Measurements from ENCODE around the gene USP49.

USP49 gene

DNA sequence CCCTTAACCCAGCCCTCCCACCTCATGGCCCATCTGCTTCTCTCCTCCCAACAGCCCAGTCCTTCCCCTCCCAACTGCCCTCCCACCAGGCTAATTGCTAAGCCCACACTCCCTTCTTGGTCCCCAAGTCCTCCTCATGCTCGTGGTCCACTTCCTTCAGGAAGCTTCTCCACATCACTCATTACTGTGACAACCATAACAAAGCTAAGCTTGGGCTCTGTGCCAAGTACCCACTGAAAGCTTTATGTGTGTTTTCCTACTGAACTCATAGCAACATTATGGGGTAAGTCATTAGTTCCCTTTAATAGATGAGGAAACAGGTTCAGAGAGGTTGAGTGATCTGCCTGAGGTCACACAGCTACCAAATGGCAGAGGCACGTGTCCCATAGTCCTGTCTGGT lies 131.7 kb downstream of the USP49 start:
- H3K4me3 Mint-ChIP-seq: no peak overlapping the region
- no peak for ATAC-seq (ENCODE audit: low read depth)

DNA sequence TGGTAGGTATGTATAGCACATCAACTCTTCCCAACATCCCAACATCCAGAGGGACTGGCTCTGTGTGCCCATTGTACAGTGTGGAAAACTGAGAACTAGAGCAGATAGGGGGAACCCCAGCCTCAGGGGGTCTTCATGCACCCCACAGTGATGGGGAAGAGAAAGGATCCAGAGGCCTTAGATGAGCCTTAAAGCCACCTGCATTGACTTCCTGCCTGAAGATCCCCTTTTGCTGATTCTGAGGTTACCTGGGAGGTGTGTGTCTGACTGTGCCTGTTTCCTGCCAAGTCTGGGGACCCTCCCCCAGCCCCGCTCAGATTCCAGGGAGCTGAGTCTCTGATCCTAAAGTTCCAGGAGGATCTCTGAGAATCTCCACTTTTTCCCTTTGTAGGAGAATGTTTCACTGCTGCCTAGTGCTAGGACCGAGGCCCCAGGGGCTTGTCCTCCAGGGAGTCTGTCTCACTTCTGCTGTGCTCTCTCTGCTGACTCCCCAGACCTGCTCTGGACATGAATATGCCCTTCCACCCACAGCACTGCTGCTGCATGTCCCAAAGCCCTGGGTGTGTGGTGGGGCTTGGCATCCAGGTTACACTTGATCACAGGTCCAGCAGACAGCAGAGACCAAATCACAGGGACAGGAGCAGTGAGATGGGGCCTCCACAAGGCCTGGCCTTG lies 135.1 kb downstream of the USP49 start:
- Mint-ChIP-seq H3K27me3 (peaks cover 4% of the 10 kb centered on the region), H3K36me3 (no peaks in the 10 kb centered on the region), H3K4me1 (no peaks in the 10 kb centered on the region), H3K4me3 (no peak overlapping the region), H3K27ac (no peak overlapping the region), H3K9me3 (no peaks in the 10 kb centered on the region)
- no peak for DNase-seq (ENCODE audit: low spot score in 2 of 2)
- no peak for ATAC-seq (ENCODE audit: low read depth)

More for the DNA sequence above, 131.7 kb downstream of the USP49 start:
- Mint-ChIP-seq H3K27me3 (peaks cover 4% of the 10 kb centered on the region), H3K4me1 (no peaks in the 10 kb centered on the region), H3K27ac (no peak overlapping the region), H3K36me3 (no peaks in the 10 kb centered on the region), H3K9me3 (no peaks in the 10 kb centered on the region)
- DNase-seq (ENCODE audit: low spot score in 2 of 2): no peak

DNA sequence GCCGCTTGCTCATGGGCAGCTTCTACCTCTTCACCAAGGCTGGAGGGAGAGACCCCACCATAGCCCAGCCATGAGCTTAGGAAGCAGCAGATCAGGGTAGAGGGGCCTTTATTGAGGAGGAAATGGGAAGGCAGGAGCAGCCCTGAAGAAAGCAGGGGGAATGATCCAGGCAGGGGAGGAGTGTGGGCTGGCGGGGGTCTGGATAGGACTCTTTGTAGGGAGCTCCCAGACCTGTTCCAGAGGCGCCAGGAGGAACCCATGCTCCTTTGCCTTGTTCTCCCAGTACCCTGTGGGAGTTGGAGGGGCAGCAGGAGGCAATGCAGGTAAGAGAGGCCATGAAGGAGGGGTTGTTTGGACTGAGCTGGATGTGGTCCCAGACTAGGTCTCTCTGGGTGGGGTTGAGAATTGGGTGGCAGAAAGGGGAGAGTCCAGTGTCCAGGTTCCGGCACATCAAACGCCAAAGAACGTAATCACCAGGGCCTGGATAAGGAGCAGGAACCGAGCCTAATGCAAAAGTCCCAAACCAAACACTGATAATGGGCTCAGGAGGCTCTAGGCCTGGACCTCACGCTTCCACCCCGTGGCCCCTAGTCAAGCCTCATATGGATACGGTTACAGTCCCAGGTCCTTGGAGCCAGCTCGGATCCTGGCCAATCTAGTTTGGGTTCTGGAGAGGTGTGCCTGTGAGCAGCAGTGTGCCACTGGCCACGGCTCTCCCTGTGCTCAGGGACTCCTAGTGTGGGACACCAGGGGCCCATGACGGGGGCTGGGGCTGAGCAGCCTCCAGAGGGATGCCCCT lies 135.9 kb downstream of the USP49 start:
- ATAC-seq (ENCODE audit: low read depth): no peak
- no peak for DNase-seq (ENCODE audit: low spot score in 2 of 2)
- Mint-ChIP-seq H3K9me3 (no peaks in the 10 kb centered on the region), H3K27ac (no peak overlapping the region), H3K27me3 (peaks cover 7% of the 10 kb centered on the region), H3K36me3 (no peaks in the 10 kb centered on the region), H3K4me1 (no peaks in the 10 kb centered on the region), H3K4me3 (no peak overlapping the region)

DNA sequence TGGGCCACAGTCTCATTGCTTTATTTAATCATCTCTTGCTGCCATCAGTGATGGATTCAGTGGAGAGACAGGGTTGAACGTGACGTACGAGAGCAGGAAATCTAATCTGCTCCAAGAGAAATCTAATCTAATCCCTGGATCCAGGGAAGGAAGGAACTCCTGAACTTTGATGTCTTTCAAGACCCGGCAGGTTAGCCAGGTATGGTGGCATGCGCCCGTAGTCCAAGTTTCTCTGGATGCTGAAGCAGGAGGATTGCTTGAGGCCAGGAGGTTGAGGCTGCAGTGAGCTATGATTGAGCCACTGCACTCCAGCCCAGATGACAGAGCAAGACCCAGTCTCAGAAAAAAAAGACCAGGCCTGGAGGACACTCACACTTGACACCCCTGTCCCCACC lies 136.5 kb downstream of the USP49 start:
- Mint-ChIP-seq H3K27ac (no peak overlapping the region), H3K36me3 (no peaks in the 10 kb centered on the region), H3K4me3 (no peak overlapping the region), H3K4me1 (no peaks in the 10 kb centered on the region), H3K27me3 (peaks cover 8% of the 10 kb centered on the region), H3K9me3 (no peaks in the 10 kb centered on the region)
- ATAC-seq (ENCODE audit: low read depth) (no peak), DNase-seq (ENCODE audit: low spot score in 2 of 2) (no peak)

DNA sequence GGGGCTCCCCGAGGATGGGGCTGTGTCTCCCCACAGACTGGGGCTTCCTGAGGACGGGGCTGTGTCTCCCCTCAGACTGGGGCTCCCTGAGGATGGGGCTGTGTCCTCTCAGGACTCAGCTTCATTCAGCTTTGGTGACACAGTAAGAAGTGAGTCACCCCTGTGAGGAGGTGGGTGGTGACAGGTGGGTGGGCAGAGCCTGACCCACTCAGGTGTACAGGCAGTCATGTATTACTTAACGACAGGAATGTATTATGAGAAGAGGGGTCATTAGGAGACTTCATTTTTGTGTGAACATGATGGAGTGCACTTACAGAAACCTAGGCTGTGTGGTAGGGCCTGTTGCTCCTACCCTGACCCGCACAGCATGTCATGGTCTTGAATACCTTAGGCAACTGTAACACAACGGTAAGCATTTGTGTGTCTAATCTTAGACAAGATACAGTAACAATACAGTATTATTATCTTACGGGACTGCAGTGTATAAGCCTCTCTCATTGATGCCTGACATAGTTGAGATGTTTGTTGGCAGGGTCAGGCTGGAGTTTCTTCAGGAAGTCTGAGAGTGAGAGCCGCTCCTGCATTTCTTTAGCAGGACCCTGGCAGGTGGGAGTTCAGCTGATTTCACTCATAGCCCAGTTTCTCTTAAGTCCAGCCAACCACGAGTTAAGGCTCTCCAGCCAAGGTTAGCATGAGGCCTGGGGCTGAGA lies 137.1 kb downstream of the USP49 start:
- ATAC-seq (ENCODE audit: low read depth): no peak
- no peak overlapping the region for H3K27ac Mint-ChIP-seq

DNA sequence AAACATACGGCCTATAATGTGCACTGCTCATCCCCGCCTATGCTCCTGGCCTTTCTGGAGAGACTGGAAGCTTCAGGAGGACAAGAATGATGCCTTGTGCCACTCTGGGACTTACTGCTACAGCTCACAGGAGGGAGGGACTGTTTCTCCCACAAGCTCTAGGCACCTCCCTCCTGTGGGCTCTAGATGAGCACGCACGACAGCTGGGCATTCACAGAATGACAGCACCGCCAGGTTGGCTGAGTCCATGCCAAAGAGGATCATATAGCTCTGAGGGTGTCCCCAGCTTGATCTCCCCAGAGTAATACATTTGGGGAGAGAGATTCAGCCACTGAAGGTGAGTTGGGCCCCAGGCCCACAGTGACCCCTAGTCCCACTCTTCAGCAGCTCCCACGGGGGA lies 137.9 kb downstream of the USP49 start:
- H3K4me1 Mint-ChIP-seq: no peaks in the 10 kb centered on the region
- H3K4me3 Mint-ChIP-seq: no peak overlapping the region
- H3K27ac Mint-ChIP-seq: no peak overlapping the region
- peaks cover 9% of the 10 kb centered on the region for H3K27me3 Mint-ChIP-seq
- no peaks in the 10 kb centered on the region for H3K36me3 Mint-ChIP-seq
- no peaks in the 10 kb centered on the region for H3K9me3 Mint-ChIP-seq
- ATAC-seq (ENCODE audit: low read depth): no peak
- no peak for DNase-seq (ENCODE audit: low spot score in 2 of 2)

More for the DNA sequence above, 137.1 kb downstream of the USP49 start:
- Mint-ChIP-seq H3K27me3 (peaks cover 9% of the 10 kb centered on the region), H3K36me3 (no peaks in the 10 kb centered on the region), H3K4me1 (no peaks in the 10 kb centered on the region), H3K4me3 (no peak overlapping the region), H3K9me3 (no peaks in the 10 kb centered on the region)
- no peak for DNase-seq (ENCODE audit: low spot score in 2 of 2)

DNA sequence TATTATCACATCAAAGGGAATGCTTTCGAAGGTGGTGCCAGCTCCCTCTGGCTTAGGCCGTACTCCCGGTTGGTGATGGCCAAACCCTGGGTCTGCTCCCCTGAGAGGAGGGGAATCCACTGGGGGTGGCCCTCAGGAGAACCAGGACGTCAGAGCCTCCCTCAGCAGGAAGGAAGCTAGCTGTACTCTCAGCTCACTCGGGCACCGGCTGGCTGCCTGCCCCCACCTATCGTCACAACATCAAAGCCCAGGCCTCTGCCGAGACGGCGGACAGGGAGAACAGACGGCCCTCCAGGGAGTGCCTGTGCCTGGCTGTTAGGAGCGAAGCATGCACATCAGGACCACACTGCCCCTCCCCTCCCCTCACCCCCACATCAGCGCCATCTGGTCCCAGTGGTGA lies 138.8 kb downstream of the USP49 start:
- H3K4me3 Mint-ChIP-seq: no peak overlapping the region
- DNase-seq (ENCODE audit: low spot score in 2 of 2): no peak
- no peaks in the 10 kb centered on the region for H3K4me1 Mint-ChIP-seq
- H3K9me3 Mint-ChIP-seq: no peaks in the 10 kb centered on the region
- no peak for ATAC-seq (ENCODE audit: low read depth)
- no peak overlapping the region for H3K27ac Mint-ChIP-seq
- peaks cover 10% of the 10 kb centered on the region for H3K27me3 Mint-ChIP-seq
- H3K36me3 Mint-ChIP-seq: no peaks in the 10 kb centered on the region

DNA sequence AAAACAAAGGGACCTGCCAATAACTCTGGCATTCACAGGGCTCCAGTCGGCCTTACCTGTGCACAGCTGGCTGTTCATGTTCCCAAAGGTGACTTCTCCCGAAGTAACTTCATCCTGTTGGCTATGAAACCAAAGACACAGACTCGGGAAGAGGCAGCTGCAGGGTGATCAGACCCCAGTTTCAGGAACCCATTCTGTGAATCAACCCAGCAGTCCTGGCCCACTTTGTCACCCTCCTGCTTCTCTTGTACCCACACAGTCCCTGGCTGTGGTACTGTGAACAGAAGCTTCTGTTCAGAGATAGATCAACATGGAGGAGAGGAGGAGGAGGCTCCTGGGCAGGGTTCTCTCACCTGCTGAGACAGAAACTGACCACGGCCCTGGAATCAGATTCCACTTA lies 139.3 kb downstream of the USP49 start:
- DNase-seq (ENCODE audit: low spot score in 2 of 2): no peak
- H3K36me3 Mint-ChIP-seq: no peaks in the 10 kb centered on the region
- peaks cover 8% of the 10 kb centered on the region for H3K27me3 Mint-ChIP-seq
- H3K27ac Mint-ChIP-seq: no peak overlapping the region
- no peak overlapping the region for H3K4me3 Mint-ChIP-seq
- no peaks in the 10 kb centered on the region for H3K9me3 Mint-ChIP-seq
- no peaks in the 10 kb centered on the region for H3K4me1 Mint-ChIP-seq
- no peak for ATAC-seq (ENCODE audit: low read depth)

DNA sequence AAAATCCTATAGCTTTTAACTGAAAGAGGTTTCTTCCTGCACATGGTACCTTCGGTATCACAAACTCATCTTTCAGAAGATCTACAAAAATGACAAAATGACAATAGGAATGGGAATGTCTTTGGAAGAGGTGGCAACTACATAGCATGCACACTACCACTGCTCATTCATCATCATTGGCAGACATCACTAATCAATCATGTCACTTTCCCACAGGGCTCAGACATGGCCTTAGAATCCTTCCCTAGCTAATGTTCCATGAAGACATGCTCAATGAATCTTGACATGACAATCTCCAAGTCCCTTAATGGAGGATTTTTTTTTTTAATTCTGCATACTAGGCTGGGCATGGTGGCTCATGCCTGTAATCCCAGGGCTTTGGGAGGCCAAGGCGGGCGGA lies 144.8 kb downstream of the USP49 start:
- Mint-ChIP-seq H3K27ac (no peak overlapping the region), H3K9me3 (no peaks in the 10 kb centered on the region), H3K4me3 (no peak overlapping the region), H3K36me3 (no peaks in the 10 kb centered on the region), H3K4me1 (no peaks in the 10 kb centered on the region), H3K27me3 (peaks cover 10% of the 10 kb centered on the region)
- DNase-seq (ENCODE audit: low spot score in 2 of 2): no peak
- no peak for ATAC-seq (ENCODE audit: low read depth)

DNA sequence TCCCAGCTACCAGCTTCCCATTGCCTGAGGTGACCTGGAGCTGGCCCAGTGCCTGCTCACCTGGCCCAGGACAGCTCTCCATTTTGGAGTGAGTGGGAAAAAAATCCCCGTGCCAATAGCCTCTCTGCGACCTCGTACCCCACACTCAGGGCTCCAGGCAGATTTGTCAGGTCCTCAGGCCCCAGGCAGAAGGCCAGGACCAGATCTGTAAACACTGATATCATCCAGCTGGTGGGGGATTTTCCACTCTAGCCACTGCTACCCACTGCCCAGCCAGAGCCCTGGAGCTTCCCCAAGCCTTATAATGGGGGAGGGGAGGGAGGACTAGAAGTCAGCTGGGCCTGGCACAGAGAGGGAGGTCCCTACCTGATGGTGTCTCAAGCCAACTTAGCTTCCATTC lies 146.6 kb downstream of the USP49 start:
- no peak overlapping the region for H3K4me3 Mint-ChIP-seq
- no peak for DNase-seq (ENCODE audit: low spot score in 2 of 2)
- no peak for ATAC-seq (ENCODE audit: low read depth)
- H3K27ac Mint-ChIP-seq: no peak overlapping the region
- no peaks in the 10 kb centered on the region for H3K9me3 Mint-ChIP-seq
- H3K4me1 Mint-ChIP-seq: peaks cover 3% of the 10 kb centered on the region
- H3K36me3 Mint-ChIP-seq: no peaks in the 10 kb centered on the region
- peaks cover 9% of the 10 kb centered on the region for H3K27me3 Mint-ChIP-seq

DNA sequence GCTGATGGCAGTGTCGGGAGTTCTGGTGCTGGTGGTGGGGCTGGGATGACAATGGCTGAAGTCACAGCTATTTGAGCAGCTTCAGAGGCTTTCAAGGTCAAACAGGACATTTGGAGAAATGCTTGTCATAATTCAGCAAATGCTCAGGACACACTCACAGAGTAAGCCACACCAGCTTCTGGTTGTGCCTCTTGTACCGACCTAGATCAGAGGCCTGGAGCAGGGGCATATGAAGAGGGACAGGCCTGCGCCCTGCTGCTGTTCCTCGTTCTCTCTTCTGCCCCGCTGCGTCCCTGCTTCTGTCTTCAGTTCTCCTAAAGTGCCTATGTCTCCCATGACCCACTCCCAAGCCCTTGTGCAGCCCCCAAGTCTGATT lies 147.1 kb downstream of the USP49 start:
- Mint-ChIP-seq H3K27ac (no peak overlapping the region), H3K4me3 (no peak overlapping the region), H3K9me3 (no peaks in the 10 kb centered on the region), H3K27me3 (peaks cover 8% of the 10 kb centered on the region), H3K36me3 (no peaks in the 10 kb centered on the region), H3K4me1 (peaks cover 3% of the 10 kb centered on the region)
- ATAC-seq (ENCODE audit: low read depth): no peak
- DNase-seq (ENCODE audit: low spot score in 2 of 2): no peak

DNA sequence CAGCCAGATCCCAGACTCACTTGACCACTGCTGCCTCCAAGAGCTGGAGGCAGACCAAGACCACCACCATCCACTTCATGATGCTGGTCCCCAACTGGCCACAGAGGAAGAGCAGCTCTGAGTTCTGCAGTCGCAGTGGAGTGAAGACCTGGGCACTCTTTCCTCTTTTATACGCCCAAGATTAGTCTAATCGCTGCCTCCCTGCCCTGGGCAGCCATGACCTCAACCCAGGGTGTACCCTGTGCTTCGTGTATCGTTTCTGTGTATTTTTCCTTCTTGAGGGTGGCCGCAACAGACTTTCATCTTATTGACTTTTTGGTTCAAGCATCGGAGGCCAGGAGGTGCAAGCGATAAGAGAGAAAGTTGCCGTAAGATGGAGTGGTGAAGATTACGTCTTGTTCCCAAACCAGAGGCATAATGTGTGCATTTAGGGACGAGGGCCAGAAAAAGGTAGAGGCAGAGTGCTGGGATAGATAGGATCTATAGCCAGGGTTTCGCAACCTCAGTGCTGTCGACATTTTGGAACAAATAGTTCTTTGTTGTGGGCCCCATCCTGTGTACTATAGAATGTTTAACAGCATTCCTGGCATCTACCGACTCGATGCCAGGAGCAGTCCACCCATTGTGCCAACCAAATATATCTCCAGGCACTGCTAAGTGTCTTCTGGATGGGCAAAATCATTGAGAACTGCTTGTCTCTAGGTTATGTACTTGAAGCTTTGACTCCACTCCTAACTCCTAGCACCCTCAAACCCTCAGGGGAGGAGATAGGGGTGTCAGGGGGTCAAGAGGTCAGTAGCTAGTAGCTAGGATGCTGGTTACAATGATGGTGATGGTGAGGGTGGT lies 147.7 kb downstream of the USP49 start, which contains the start of gene PGC:
Gene PGC (minus strand): TSS at position 142 of the 846 bp plus-strand sequence. CDS start 63 bp downstream, at position 79.
- Mint-ChIP-seq H3K4me3 (no peak within 1 kb of the TSS), H3K27me3 (peaks cover 7% of the 10 kb centered on the region), H3K9me3 (no peaks in the 10 kb centered on the region), H3K36me3 (no peaks in the 10 kb centered on the region), H3K4me1 (peaks cover 3% of the 10 kb centered on the region), H3K27ac (no peak within 1 kb of the TSS)
- no peak for ATAC-seq (ENCODE audit: low read depth)
- DNase-seq (ENCODE audit: low spot score in 2 of 2): no peak

DNA sequence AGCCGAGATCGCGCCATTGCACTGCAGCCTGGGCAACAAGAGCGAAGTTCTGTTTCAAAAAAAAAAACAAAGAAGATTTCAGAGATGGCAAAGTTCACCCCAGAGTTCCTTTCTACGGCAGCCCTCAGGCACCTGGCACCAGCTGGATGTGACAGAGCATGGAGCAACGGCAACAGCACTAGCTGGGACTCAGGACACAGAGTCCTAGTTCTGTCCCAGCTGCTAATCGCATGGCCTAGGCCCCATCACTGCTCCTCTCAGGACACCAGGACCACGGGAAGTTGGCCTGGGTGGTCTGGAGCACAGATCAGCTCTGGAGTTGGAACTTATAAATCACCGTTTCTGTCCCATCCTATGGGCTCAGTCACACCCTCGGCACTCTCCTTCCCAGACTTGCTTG lies 149.1 kb downstream of the USP49 start:
- Mint-ChIP-seq H3K36me3 (no peaks in the 10 kb centered on the region), H3K4me3 (no peak overlapping the region), H3K27ac (no peak overlapping the region), H3K27me3 (peaks cover 8% of the 10 kb centered on the region), H3K4me1 (peaks cover 3% of the 10 kb centered on the region), H3K9me3 (no peaks in the 10 kb centered on the region)
- DNase-seq (ENCODE audit: low spot score in 2 of 2) (no peak), ATAC-seq (ENCODE audit: low read depth) (no peak)

Data from memory B cell (primary cell).